Measurements from ENCODE around the gene CNTFR.

Gene CNTFR

GRCh38 chr9:34502891-34503290, 86.6 kb downstream of the CNTFR start:
- no peak for DNase-seq

- no peak for DNase-seq
Measured at GRCh38 chr9:34502471-34502870, 87.1 kb downstream of the CNTFR start.

GRCh38 chr9:34501889-34502425, 87.6 kb downstream of the CNTFR start:
- no peak for DNase-seq
